Astrocyte of the cerebellum (primary cell): Measurements from ENCODE around the gene EHBP1.

Source experiments
- DNase-seq: peaks from one replicate; pipeline ENCODE4 v3.0.0-alpha.2; 2011; ENCODE audit warnings: low read depth
- H3K4me3 ChIP-seq: 2 replicates; pipeline ENCODE4 v1.5.1; 2011; ENCODE audit warnings: mild to moderate bottlenecking, low read depth, low read length, moderate library complexity
- CTCF ChIP-seq: IDR thresholded peaks from 2 replicates; pipeline ENCODE4 v1.5.1; 2012; ENCODE audit warnings: low read length, low read depth, moderate library complexity, mild to moderate bottlenecking; ENCODE audit errors: missing control alignments
- in situ Hi-C: cut with HindIII; loops from 2 replicates; pipeline ENCODE4 v1.10.0; 2017; ENCODE audit warnings: low sequenced_read_pairs

Gene EHBP1

GRCh38 chr2:63053081-63053888, 347.8 kb downstream of the EHBP1 start:
- in situ Hi-C loops, result no loop called here

GRCh38 chr2:63053889-63054602, 348.5 kb downstream of the EHBP1 start:
- no peak for DNase-seq
- in situ Hi-C loops, result no loop called here
- TF ChIP-seq CTCF, result peak; percentile 32
- H3K4me3 ChIP-seq, result no peak overlapping the region

More at GRCh38 chr2:63053081-63053888, 347.8 kb downstream of the EHBP1 start:
- DNase-seq, result no peak
- TF ChIP-seq CTCF, result no peak
- H3K4me3 ChIP-seq, result no peak overlapping the region

GRCh38 chr2:63054841-63055225, 349.3 kb downstream of the EHBP1 start:
- in situ Hi-C loops, result no loop called here
- no peak overlapping the region for H3K4me3 ChIP-seq
- no peak for TF ChIP-seq CTCF
- no peak for DNase-seq

- no peak for TF ChIP-seq CTCF
- no peak for DNase-seq
- in situ Hi-C loops, result no loop called here
- H3K4me3 ChIP-seq, result no peak overlapping the region
Observed at GRCh38 chr2:63055226-63056106, 350.0 kb downstream of the EHBP1 start.

GRCh38 chr2:63056107-63057050, 350.9 kb downstream of the EHBP1 start:
- in situ Hi-C loops, result no loop called here
- H3K4me3 ChIP-seq, result no peak overlapping the region
- TF ChIP-seq CTCF, result no peak
- DNase-seq, result no peak
